ENCODE results near the gene NOTCH2. TPM values are rescaled to one million over a fixed set of nuclear protein-coding genes. Genes with fewer than 3 reads are reported as not detected.

The NOTCH2 gene
- total RNA-seq, 1 experiment from 2014 or later, result 53.7 TPM

DNA sequence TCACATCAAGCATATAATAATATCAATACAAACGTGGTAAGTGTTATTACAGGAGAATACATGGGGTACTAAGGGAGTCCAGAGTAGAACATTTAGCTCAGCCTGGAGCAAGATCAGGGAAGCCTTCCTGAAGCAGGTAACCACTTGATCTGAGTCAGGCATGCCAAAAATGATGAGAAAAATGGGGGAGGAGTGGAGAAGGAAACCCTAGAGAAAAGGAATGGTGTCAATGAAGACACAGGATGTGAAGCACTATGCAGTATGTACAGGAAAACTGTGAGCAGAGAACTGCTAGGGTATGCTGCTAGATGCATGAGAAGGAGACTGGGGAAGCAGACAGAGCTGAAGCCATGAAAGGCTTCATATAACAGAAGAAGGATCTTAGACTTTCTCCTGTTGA lies 84.7 kb downstream of the NOTCH2 start:
- H3K4ac ChIP-seq (ENCODE audit: low read depth, low read length), result no peak overlapping the region
- H3K4me1 ChIP-seq (ENCODE audit: insufficient read depth, low read length), result no peaks in the 10 kb centered on the region
- H3K9me3 ChIP-seq (ENCODE audit: control insufficient read depth, low read depth, low read length), result no peaks in the 10 kb centered on the region
- no peak overlapping the region for H2BK120ac ChIP-seq (ENCODE audit: low read depth, low read length, poor library complexity, severe bottlenecking)
- H3K23ac ChIP-seq (ENCODE audit: insufficient read length, low read depth, low read length), result no peak overlapping the region
- TF ChIP-seq, protein P1, sequence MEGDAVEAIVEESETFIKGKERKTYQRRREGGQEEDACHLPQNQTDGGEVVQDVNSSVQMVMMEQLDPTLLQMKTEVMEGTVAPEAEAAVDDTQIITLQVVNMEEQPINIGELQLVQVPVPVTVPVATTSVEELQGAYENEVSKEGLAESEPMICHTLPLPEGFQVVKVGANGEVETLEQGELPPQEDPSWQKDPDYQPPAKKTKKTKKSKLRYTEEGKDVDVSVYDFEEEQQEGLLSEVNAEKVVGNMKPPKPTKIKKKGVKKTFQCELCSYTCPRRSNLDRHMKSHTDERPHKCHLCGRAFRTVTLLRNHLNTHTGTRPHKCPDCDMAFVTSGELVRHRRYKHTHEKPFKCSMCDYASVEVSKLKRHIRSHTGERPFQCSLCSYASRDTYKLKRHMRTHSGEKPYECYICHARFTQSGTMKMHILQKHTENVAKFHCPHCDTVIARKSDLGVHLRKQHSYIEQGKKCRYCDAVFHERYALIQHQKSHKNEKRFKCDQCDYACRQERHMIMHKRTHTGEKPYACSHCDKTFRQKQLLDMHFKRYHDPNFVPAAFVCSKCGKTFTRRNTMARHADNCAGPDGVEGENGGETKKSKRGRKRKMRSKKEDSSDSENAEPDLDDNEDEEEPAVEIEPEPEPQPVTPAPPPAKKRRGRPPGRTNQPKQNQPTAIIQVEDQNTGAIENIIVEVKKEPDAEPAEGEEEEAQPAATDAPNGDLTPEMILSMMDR (conservative IDR thresholded peaks at IDR 0.05), result no peak
- no peak overlapping the region for H4K91ac ChIP-seq (ENCODE audit: insufficient read length, low read depth, low read length)
- no peak overlapping the region for H3K9ac ChIP-seq (ENCODE audit: extremely low read depth, insufficient read length, low read length)
- no peaks in the 10 kb centered on the region for H3K79me1 ChIP-seq (ENCODE audit: insufficient read depth, low read depth, low read length, poor library complexity, severe bottlenecking)
- H3K79me2 ChIP-seq (ENCODE audit: insufficient read depth, low read length), result no peaks in the 10 kb centered on the region
- no peak overlapping the region for H2AK5ac ChIP-seq (ENCODE audit: insufficient read length, low read length)
- no peaks in the 10 kb centered on the region for H3K27me3 Mint-ChIP-seq (ENCODE audit: low read depth)
- no peak overlapping the region for H2AFZ ChIP-seq (ENCODE audit: low read length)
- H3K14ac ChIP-seq (ENCODE audit: insufficient read depth, low read length), result no peak overlapping the region
- H3K27me3 ChIP-seq (ENCODE audit: insufficient read depth, low read length), result no peaks in the 10 kb centered on the region
- H3K9me3 Mint-ChIP-seq, result no peaks in the 10 kb centered on the region
- H2BK12ac ChIP-seq (ENCODE audit: insufficient read length, low read depth, low read length), result no peak overlapping the region
- H3K18ac ChIP-seq (ENCODE audit: insufficient read length, low read depth, low read length), result no peak overlapping the region
- H2BK20ac ChIP-seq (ENCODE audit: low read depth, low read length, poor library complexity, severe bottlenecking), result no peak overlapping the region
- WGBS (ENCODE audit: extremely low coverage, insufficient read length, low lambda C conversion rate), result no CpG with 5 or more reads among the region's 1 CpG
- H2BK15ac ChIP-seq (ENCODE audit: low read depth, low read length), result no peak overlapping the region
- no peak overlapping the region for H3T11ph ChIP-seq (ENCODE audit: low read length)
- no peak overlapping the region for H2BK5ac ChIP-seq (ENCODE audit: insufficient read length, low read length)
- no peak overlapping the region for H4K8ac ChIP-seq (replicated peaks; ENCODE audit: insufficient read length, low read depth, low read length)
- no peak overlapping the region for H4K5ac ChIP-seq (ENCODE audit: insufficient read length, low read depth, low read length)
- H3K27ac Mint-ChIP-seq, result no peak overlapping the region; a peak in 1 of 7 replicates
- peaks cover 0 to 4% of the 10 kb centered on the region in 2 experiments; a peak in 1 of 4 replicates for H3K4me1 Mint-ChIP-seq
- no peak overlapping the region for H3K56ac ChIP-seq (ENCODE audit: insufficient read length, low read depth, low read length)
- no peak overlapping the region for H3K4me2 ChIP-seq (ENCODE audit: insufficient read depth, insufficient read length, low read length)
- no peaks in the 10 kb centered on the region for H4K20me1 ChIP-seq (ENCODE audit: control insufficient read depth, insufficient read depth, insufficient read length)
- H3K23me2 ChIP-seq (ENCODE audit: insufficient read length, low read depth, low read length, poor library complexity, severe bottlenecking), result no peaks in the 10 kb centered on the region
- no peak for DNase-seq
- no peak overlapping the region for H3K4me3 Mint-ChIP-seq
- H3K27ac ChIP-seq (ENCODE audit: insufficient read length, low read depth, low read length), result no peak overlapping the region
- peaks cover 0 to 9% (median 5%) of the 10 kb centered on the region in 3 experiments; a peak in 2 of 7 replicates for H3K36me3 Mint-ChIP-seq (ENCODE audit: insufficient read depth in 1 of 3, low read depth in 3 of 3)
